ENCODE measurements around the gene KREMEN1.

DNA sequence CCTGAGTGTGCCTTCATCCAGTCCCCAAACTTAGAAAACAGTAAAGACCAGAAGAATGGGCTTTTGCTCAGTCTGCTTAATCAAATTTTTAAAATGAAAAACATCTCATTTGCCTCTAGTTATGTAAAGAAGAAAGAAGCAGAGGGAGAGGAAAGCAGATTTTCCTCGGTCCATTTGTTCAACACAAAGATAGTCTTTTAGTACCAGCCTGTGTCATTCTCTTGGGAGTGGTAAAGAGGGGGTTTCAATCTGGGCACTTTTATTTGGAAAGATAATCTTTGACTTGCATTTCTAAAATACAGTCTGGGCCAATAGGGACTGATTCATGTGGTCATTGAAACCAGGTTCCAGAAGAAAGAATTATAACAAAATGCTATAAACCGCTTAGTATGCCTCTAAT lies 29.5 kb downstream of the KREMEN1 start:
- TF ChIP-seq, protein P1, sequence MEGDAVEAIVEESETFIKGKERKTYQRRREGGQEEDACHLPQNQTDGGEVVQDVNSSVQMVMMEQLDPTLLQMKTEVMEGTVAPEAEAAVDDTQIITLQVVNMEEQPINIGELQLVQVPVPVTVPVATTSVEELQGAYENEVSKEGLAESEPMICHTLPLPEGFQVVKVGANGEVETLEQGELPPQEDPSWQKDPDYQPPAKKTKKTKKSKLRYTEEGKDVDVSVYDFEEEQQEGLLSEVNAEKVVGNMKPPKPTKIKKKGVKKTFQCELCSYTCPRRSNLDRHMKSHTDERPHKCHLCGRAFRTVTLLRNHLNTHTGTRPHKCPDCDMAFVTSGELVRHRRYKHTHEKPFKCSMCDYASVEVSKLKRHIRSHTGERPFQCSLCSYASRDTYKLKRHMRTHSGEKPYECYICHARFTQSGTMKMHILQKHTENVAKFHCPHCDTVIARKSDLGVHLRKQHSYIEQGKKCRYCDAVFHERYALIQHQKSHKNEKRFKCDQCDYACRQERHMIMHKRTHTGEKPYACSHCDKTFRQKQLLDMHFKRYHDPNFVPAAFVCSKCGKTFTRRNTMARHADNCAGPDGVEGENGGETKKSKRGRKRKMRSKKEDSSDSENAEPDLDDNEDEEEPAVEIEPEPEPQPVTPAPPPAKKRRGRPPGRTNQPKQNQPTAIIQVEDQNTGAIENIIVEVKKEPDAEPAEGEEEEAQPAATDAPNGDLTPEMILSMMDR (IDR thresholded peaks at IDR 0.05; ENCODE audit: poor library complexity), result no peak
- no peak for TF ChIP-seq EZH2phosphoT487 (IDR thresholded peaks at IDR 0.05; ENCODE audit: low read depth, severe bottlenecking, unreplicated experiment)
